ENCODE results near the gene KRTAP3-1.

DNA sequence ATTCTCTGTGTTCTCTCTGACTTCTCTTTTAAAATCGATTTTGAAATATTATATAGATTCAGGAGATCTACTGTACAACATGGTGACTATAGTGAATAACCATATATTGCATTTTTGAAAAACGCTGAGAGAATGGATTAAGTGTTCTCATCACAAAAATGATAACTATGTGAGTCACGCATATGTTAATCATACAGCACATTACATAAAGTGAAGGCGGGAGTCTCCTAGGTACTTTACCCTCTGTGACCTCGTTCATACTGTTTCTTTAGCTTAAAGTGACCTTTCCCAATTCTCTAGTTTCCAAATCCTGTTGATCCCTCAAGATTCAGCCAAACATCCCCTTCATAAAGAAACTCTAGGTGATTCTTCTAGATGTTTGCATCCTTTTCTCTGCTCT is 6.1 kb downstream of the KRTAP3-1 start:
- no peak for TF ChIP-seq CTCF (IDR thresholded peaks at IDR 0.05)
- TF ChIP-seq POLR2A (IDR thresholded peaks at IDR 0.05): no peak
- TF ChIP-seq POLR2AphosphoS5 (IDR thresholded peaks at IDR 0.05): no peak
- TF ChIP-seq EP300 (IDR thresholded peaks at IDR 0.05): no peak

All from sigmoid colon (tissue), 4 donors.